SK-N-SH (cell line): ENCODE results near the gene RARRES1.

ENCODE experiments used
- CHD2 ChIP-seq: fragments of 150-350 bp; IDR thresholded peaks from 2 replicates; pipeline ENCODE4 v1.6.1; 2018; ENCODE audit warnings: low read length; ENCODE audit not compliant: partially characterized antibody
- CTCF ChIP-seq: fragments of 200-600 bp; sonication (generic); IDR thresholded peaks from 2 replicates; pipeline ENCODE4 v1.6.1; 2017; ENCODE audit warnings: antibody characterized with exemption, mild to moderate bottlenecking, moderate library complexity
- EP300 ChIP-seq, 2 experiments: IDR thresholded peaks; 2 replicates each; pipeline versions ENCODE4 v1.4.0 to v1.6.1; 2012; ENCODE audit warnings: borderline replicate concordance in 1 of 2, low read depth in 1 of 2, low read length in 1 of 2
- EZH2phosphoT487 ChIP-seq: fragments of 200-600 bp; sonication (generic); IDR thresholded peaks from 2 replicates; pipeline ENCODE4 v1.6.1; 2017; ENCODE audit warnings: low read depth, mixed run types, mild to moderate bottlenecking, antibody characterized with exemption, moderate library complexity, borderline replicate concordance
- GATA2 ChIP-seq: sonication (generic); formaldehyde crosslinking; IDR thresholded peaks from 2 replicates; pipeline ENCODE4 v1.5.0; 2020; ENCODE audit warnings: mild to moderate bottlenecking, missing genetic modification reagents
- JUND ChIP-seq: IDR thresholded peaks from 2 replicates; pipeline ENCODE4 v1.4.0; 2012
- MAX ChIP-seq: IDR thresholded peaks from 2 replicates; pipeline ENCODE4 v1.4.0; 2012; ENCODE audit warnings: low read depth
- MXI1 ChIP-seq: IDR thresholded peaks from 2 replicates; pipeline ENCODE4 v1.6.1; 2012; ENCODE audit warnings: mild to moderate bottlenecking, low read depth, low read length, improper control_type of control experiment
- RCOR1 ChIP-seq: fragments of 150-350 bp; IDR thresholded peaks from 2 replicates; pipeline ENCODE4 v1.6.1; 2017; ENCODE audit warnings: antibody characterized with exemption, low read length
- TAF1 ChIP-seq: IDR thresholded peaks from 2 replicates; pipeline ENCODE4 v1.6.1; 2012; ENCODE audit warnings: low read depth, mild to moderate bottlenecking, low read length, moderate library complexity, borderline replicate concordance

- TF ChIP-seq CTCF (no peak), RCOR1 (no peak), EP300 (IDR thresholded peaks at IDR 0.05; ENCODE audit: borderline replicate concordance in 1 of 2, low read depth in 1 of 2, low read length in 1 of 2) (no peak), TAF1 (no peak), JUND (no peak), EZH2phosphoT487 (no peak), MAX (no peak), GATA2 (CRISPR knock-in tag) (no peak), MXI1 (no peak), CHD2 (no peak)
Measured at GRCh38 chr3:158668506-158668905, 63.8 kb downstream of the RARRES1 start.
